HL-60/S4 treated with phorbol 12-myristate 13-acetate at 8.2 ng/mL for 4 days and 3 days (cell line): ENCODE measurements around the gene HTN1.
"Not testable (repeated sequence)": the region's sequence is repeated elsewhere in the genome, so short reads cannot be mapped to it uniquely, and the experiment has no call there.

Experiments used
- in situ Hi-C: fragments of 300-500 bp; cut with MboI; formaldehyde crosslinking; loops from 2 replicates; pipeline ENCODE4 v1.15.0; 2022; ENCODE audit warnings: low sequenced_read_pairs

Gene HTN1

GRCh38 chr4:70050138-70050537 lies at the start of gene HTN1:
TSS of gene HTN1 (plus strand) at chr4:70050438. CDS start at chr4:70053077, 2,639 bp downstream.
- in situ Hi-C loops: not testable (repeated sequence)

GRCh38 chr4:70000711-70001110 lies 49.5 kb upstream of the HTN1 start:
- in situ Hi-C loops: no loop called here

GRCh38 chr4:70002507-70002906 lies 47.7 kb upstream of the HTN1 start:
- in situ Hi-C loops: no loop called here

GRCh38 chr4:70008771-70009170 lies 41.5 kb upstream of the HTN1 start:
- in situ Hi-C loops: no loop called here

- in situ Hi-C loops: not testable (repeated sequence)
Measured at GRCh38 chr4:70019006-70019405, 31.2 kb upstream of the HTN1 start.

GRCh38 chr4:70023218-70023617 lies 27.0 kb upstream of the HTN1 start:
- in situ Hi-C loops: no loop called here

- in situ Hi-C loops: no loop called here
Measured at GRCh38 chr4:70027011-70027410, 23.2 kb upstream of the HTN1 start.

GRCh38 chr4:70028159-70028558 lies 22.1 kb upstream of the HTN1 start, which contains the start of gene HTN3:
TSS of gene HTN3 (plus strand) at chr4:70028459. CDS start at chr4:70030741, 2,282 bp downstream.
- in situ Hi-C loops: not testable (repeated sequence)

- in situ Hi-C loops: not testable (repeated sequence)
Measured at GRCh38 chr4:70037559-70037958, 12.7 kb upstream of the HTN1 start.

GRCh38 chr4:70039928-70040327 lies 10.3 kb upstream of the HTN1 start:
- in situ Hi-C loops: not testable (repeated sequence)

GRCh38 chr4:70041652-70042286 lies 8.5 kb upstream of the HTN1 start:
- in situ Hi-C loops: no loop called here

- in situ Hi-C loops: not testable (repeated sequence)
Measured at GRCh38 chr4:70056534-70056933, 6.3 kb downstream of the HTN1 start.

- in situ Hi-C loops: no loop called here
Measured at GRCh38 chr4:70057651-70058050, 7.4 kb downstream of the HTN1 start.

- in situ Hi-C loops: no loop called here
Measured at GRCh38 chr4:70059149-70059548, 8.9 kb downstream of the HTN1 start.

- in situ Hi-C loops: no loop called here
Measured at GRCh38 chr4:70062000-70062399, 11.8 kb downstream of the HTN1 start.

GRCh38 chr4:70080205-70080604 lies 30.0 kb downstream of the HTN1 start:
- in situ Hi-C loops: no loop called here

GRCh38 chr4:70099206-70099605 lies 49.0 kb downstream of the HTN1 start:
- in situ Hi-C loops: no loop called here
